ENCODE measurements around the gene ARHGEF16. TPM values are rescaled to one million over a fixed set of nuclear protein-coding genes. Genes with fewer than 3 reads are reported as not detected.

Gene ARHGEF16
- total and polyA plus RNA-seq, 2 donors (not counting 1 experiment from before 2014, with no cell fraction given) = 0.13 to 0.22 TPM

DNA sequence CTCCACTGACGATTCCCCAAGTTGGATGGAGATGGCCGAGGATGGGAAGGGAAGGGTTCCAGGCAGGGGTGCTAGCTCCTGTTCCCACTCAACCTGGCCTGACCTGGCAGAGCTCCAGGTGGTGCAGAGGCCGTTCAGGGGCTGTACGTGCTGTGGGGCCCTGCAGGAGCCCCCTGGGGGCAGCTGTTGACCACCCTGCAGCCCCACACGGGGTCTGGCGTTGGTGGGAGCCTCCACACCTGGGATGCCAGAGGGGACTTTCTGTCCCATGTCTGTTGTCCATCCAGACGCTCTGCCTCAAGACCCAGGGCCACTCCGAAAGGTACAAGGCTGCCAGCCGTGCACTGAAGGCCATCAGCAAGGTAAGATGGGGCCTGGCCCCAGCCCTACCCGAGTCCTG lies 20.0 kb downstream of the ARHGEF16 start:
- intact Hi-C loops (cut with micrococcal nuclease) = no loop called here
- Histone ChIP-seq H3K27me3 (replicated peaks in 1 of 4; ENCODE audit: control extremely low read depth in 1 of 4, control insufficient read depth in 3 of 4, insufficient read depth in 4 of 4, low read length in 3 of 4) (no peaks in the 10 kb centered on the region), H2AFZ (ENCODE audit: insufficient read depth, low read depth, low read length, poor library complexity, severe bottlenecking) (no peak overlapping the region), H3K4me1 (ENCODE audit: control insufficient read depth in 2 of 2, insufficient read depth in 2 of 2, low read length in 2 of 2) (no peaks in the 10 kb centered on the region), H3K9me3 (ENCODE audit: control extremely low read depth in 1 of 3, control insufficient read depth in 2 of 3, insufficient read depth in 1 of 3, low read length in 2 of 3) (peaks cover 0 to 3% (median 0%) of the 10 kb centered on the region in 3 donors), H3K4me3 (ENCODE audit: control extremely low read depth in 1 of 5, extremely low read depth in 1 of 5, insufficient read depth in 1 of 5, low read depth in 2 of 5, low read length in 4 of 5) (no peak overlapping the region), H3K4me2 (replicated peaks; ENCODE audit: low read depth, low read length, poor library complexity, severe bottlenecking) (no peak overlapping the region), H3K9ac (ENCODE audit: low read length) (no peak overlapping the region), H3K36me3 (replicated peaks in 1 of 2; ENCODE audit: control extremely low read depth in 1 of 2, control insufficient read depth in 1 of 2, extremely low read depth in 1 of 2, insufficient read depth in 2 of 2, low read length in 1 of 2) (no peaks in the 10 kb centered on the region), H4K20me1 (ENCODE audit: control insufficient read depth, insufficient read depth, low read length, poor library complexity, severe bottlenecking) (no peaks in the 10 kb centered on the region), H3K27ac (ENCODE audit: low read length in 2 of 2) (no peak overlapping the region), H3K79me2 (ENCODE audit: control insufficient read depth, insufficient read depth, low read length) (no peaks in the 10 kb centered on the region)
- H3K9me3 Mint-ChIP-seq (ENCODE audit: insufficient read depth) = no peaks in the 10 kb centered on the region
- peaks cover 4% of the 10 kb centered on the region for H3K4me1 Mint-ChIP-seq
- no peak overlapping the region for H3K4me3 Mint-ChIP-seq
- DNase-seq (no peak), ATAC-seq (ENCODE audit: low read depth) (no peak)
- ChIA-PET POLR2A (no interaction called here), CTCF (no interaction called here)
- no peak overlapping the region for H3K27ac Mint-ChIP-seq
- TF ChIP-seq EZH2 (IDR thresholded peaks at IDR 0.05; ENCODE audit: borderline replicate concordance, insufficient read depth, low read depth, low read length, poor library complexity, severe bottlenecking) (no peak), CTCF (IDR thresholded peaks at IDR 0.05) (no peak)
- WGBS (ENCODE audit: insufficient coverage) = 77% methylated on average over 10 of the region's 10 CpGs
- no peaks in the 10 kb centered on the region for H3K27me3 Mint-ChIP-seq

- Histone ChIP-seq H3K27me3 (replicated peaks in 1 of 4; ENCODE audit: control extremely low read depth in 1 of 4, control insufficient read depth in 3 of 4, insufficient read depth in 4 of 4, low read length in 3 of 4) (no peaks in the 10 kb centered on the region), H3K36me3 (replicated peaks in 1 of 2; ENCODE audit: control extremely low read depth in 1 of 2, control insufficient read depth in 1 of 2, extremely low read depth in 1 of 2, insufficient read depth in 2 of 2, low read length in 1 of 2) (no peaks in the 10 kb centered on the region), H3K4me1 (ENCODE audit: control insufficient read depth in 2 of 2, insufficient read depth in 2 of 2, low read length in 2 of 2) (no peaks in the 10 kb centered on the region), H3K27ac (ENCODE audit: low read length in 2 of 2) (no peak overlapping the region), H4K20me1 (ENCODE audit: control insufficient read depth, insufficient read depth, low read length, poor library complexity, severe bottlenecking) (no peaks in the 10 kb centered on the region), H2AFZ (ENCODE audit: insufficient read depth, low read depth, low read length, poor library complexity, severe bottlenecking) (no peak overlapping the region), H3K9me3 (ENCODE audit: control extremely low read depth in 1 of 3, control insufficient read depth in 2 of 3, insufficient read depth in 1 of 3, low read length in 2 of 3) (peaks cover 0 to 3% (median 0%) of the 10 kb centered on the region in 3 donors), H3K79me2 (ENCODE audit: control insufficient read depth, insufficient read depth, low read length) (no peaks in the 10 kb centered on the region), H3K9ac (ENCODE audit: low read length) (no peak overlapping the region), H3K4me2 (replicated peaks; ENCODE audit: low read depth, low read length, poor library complexity, severe bottlenecking) (no peak overlapping the region), H3K4me3 (ENCODE audit: control extremely low read depth in 1 of 5, extremely low read depth in 1 of 5, insufficient read depth in 1 of 5, low read depth in 2 of 5, low read length in 4 of 5) (no peak overlapping the region)
- no peaks in the 10 kb centered on the region for H3K9me3 Mint-ChIP-seq (ENCODE audit: insufficient read depth)
- 83% methylated on average over 13 of the region's 14 CpGs for WGBS (ENCODE audit: insufficient coverage)
- ATAC-seq (ENCODE audit: low read depth) (no peak), DNase-seq (no peak)
- TF ChIP-seq EZH2 (IDR thresholded peaks at IDR 0.05; ENCODE audit: borderline replicate concordance, insufficient read depth, low read depth, low read length, poor library complexity, severe bottlenecking) (no peak), CTCF (IDR thresholded peaks at IDR 0.05) (no peak)
- H3K27me3 Mint-ChIP-seq = no peaks in the 10 kb centered on the region
- H3K27ac Mint-ChIP-seq = no peak overlapping the region
- intact Hi-C loops (cut with micrococcal nuclease) = no loop called here
- H3K4me1 Mint-ChIP-seq = no peaks in the 10 kb centered on the region
- ChIA-PET CTCF (no interaction called here), POLR2A (no interaction called here)
- no peak overlapping the region for H3K4me3 Mint-ChIP-seq
Observed at GRCh38 chr1:3475839-3476573, 21.5 kb downstream of the ARHGEF16 start.
